NCI-H748 (cell line): ENCODE data around the gene SPSB2.
"Not testable (repeated sequence)": the region's sequence is repeated elsewhere in the genome, so short reads cannot be mapped to it uniquely, and the experiment has no call there.

Source experiments
- DNase-seq: peaks from one replicate; lab custom pipeline; 2025; ENCODE audit not compliant: unreplicated experiment; lab: John Stamatoyannopoulos, UW

SPSB2 gene

GRCh38 chr12:6873094-6874014 lies at the start of gene SPSB2:
Gene SPSB2, minus strand, starts transcription at chr12:6873303. Its CDS starts 402 bp downstream, at chr12:6872901.
- peak; percentile 96 for DNase-seq

GRCh38 chr12:6921996-6922946 lies 49.2 kb upstream of the SPSB2 start:
- DNase-seq = no peak

GRCh38 chr12:6921539-6921938 lies 48.4 kb upstream of the SPSB2 start:
- no peak for DNase-seq

- no peak for DNase-seq
These were observed 46.5 kb upstream of the SPSB2 start for GRCh38 chr12:6919588-6919987.

- no peak for DNase-seq
These were observed 44.6 kb upstream of the SPSB2 start for GRCh38 chr12:6917491-6918231.

- DNase-seq = no peak
These were observed 43.5 kb upstream of the SPSB2 start for GRCh38 chr12:6916426-6917200.

- DNase-seq = no peak
These were observed 42.7 kb upstream of the SPSB2 start for GRCh38 chr12:6915789-6916285.

- DNase-seq = peak; percentile 62
These were observed 42.1 kb upstream of the SPSB2 start for GRCh38 chr12:6914947-6915788.

- DNase-seq = peak; percentile 70
These were observed 41.3 kb upstream of the SPSB2 start, which contains the start of gene ENO2 for GRCh38 chr12:6914246-6914946. Gene ENO2, plus strand, starts transcription at chr12:6914580. Its CDS starts 1,253 bp downstream, at chr12:6915833.

- no peak for DNase-seq
These were observed 39.2 kb upstream of the SPSB2 start for GRCh38 chr12:6912164-6912935.

- peak; percentile 3 for DNase-seq
These were observed 36.5 kb upstream of the SPSB2 start for GRCh38 chr12:6909421-6910145.

- DNase-seq = not testable (repeated sequence)
These were observed 35.0 kb upstream of the SPSB2 start for GRCh38 chr12:6908141-6908540.

GRCh38 chr12:6905414-6906040 lies 32.4 kb upstream of the SPSB2 start:
- DNase-seq = no peak

GRCh38 chr12:6904280-6905276 lies 31.5 kb upstream of the SPSB2 start, which contains the start of gene LRRC23:
Gene LRRC23, plus strand, starts transcription at chr12:6904822. Its CDS starts 812 bp downstream, at chr12:6905634.
- DNase-seq = peak; percentile 98

GRCh38 chr12:6903722-6904121 lies 30.6 kb upstream of the SPSB2 start:
- DNase-seq = no peak
